ENCODE measurements around the gene RNF220. TPM values are rescaled to one million over a fixed set of nuclear protein-coding genes. Genes with fewer than 3 reads are reported as not detected.
A peak's percentile ranks its signal among the peaks of the same experiment; 100 is the strongest.
"Not testable (repeated sequence)": the region's sequence is repeated elsewhere in the genome, so short reads cannot be mapped to it uniquely, and the experiment has no call there.

The RNF220 gene
- total and polyA plus RNA-seq, 7 donors, result 49.5 to 122 (median 82.8) TPM

GRCh38 chr1:44499306-44499705, 94.3 kb downstream of the RNF220 start:
- Histone ChIP-seq H3K27ac (no peak overlapping the region), H3K4me1 (peaks cover 0 to 13% (median 3%) of the 10 kb centered on the region in 4 donors), H3K9me3 (no peaks in the 10 kb centered on the region), H3K27me3 (peaks cover 2 to 24% (median 4%) of the 10 kb centered on the region in 3 donors), H3K36me3 (no peaks in the 10 kb centered on the region), H3K4me3 (no peak overlapping the region)
- DNase-seq, result no peak
- 65 to 83% methylated on average over 3 of the region's 3 CpGs for WGBS, 2 donors
- intact Hi-C loops (cut with DNase I), result no loop called here
- TF ChIP-seq, protein P1, sequence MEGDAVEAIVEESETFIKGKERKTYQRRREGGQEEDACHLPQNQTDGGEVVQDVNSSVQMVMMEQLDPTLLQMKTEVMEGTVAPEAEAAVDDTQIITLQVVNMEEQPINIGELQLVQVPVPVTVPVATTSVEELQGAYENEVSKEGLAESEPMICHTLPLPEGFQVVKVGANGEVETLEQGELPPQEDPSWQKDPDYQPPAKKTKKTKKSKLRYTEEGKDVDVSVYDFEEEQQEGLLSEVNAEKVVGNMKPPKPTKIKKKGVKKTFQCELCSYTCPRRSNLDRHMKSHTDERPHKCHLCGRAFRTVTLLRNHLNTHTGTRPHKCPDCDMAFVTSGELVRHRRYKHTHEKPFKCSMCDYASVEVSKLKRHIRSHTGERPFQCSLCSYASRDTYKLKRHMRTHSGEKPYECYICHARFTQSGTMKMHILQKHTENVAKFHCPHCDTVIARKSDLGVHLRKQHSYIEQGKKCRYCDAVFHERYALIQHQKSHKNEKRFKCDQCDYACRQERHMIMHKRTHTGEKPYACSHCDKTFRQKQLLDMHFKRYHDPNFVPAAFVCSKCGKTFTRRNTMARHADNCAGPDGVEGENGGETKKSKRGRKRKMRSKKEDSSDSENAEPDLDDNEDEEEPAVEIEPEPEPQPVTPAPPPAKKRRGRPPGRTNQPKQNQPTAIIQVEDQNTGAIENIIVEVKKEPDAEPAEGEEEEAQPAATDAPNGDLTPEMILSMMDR (IDR thresholded peaks at IDR 0.05), result no peak
- no peak for TF ChIP-seq POLR2AphosphoS5 (IDR thresholded peaks at IDR 0.05)
- no peak for TF ChIP-seq POLR2A (IDR thresholded peaks at IDR 0.05)

- WGBS, 2 donors, result 48 to 67% methylated on average over 17 of the region's 17 CpGs
Observed at GRCh38 chr1:44500181-44501046, 95.4 kb downstream of the RNF220 start.

DNA sequence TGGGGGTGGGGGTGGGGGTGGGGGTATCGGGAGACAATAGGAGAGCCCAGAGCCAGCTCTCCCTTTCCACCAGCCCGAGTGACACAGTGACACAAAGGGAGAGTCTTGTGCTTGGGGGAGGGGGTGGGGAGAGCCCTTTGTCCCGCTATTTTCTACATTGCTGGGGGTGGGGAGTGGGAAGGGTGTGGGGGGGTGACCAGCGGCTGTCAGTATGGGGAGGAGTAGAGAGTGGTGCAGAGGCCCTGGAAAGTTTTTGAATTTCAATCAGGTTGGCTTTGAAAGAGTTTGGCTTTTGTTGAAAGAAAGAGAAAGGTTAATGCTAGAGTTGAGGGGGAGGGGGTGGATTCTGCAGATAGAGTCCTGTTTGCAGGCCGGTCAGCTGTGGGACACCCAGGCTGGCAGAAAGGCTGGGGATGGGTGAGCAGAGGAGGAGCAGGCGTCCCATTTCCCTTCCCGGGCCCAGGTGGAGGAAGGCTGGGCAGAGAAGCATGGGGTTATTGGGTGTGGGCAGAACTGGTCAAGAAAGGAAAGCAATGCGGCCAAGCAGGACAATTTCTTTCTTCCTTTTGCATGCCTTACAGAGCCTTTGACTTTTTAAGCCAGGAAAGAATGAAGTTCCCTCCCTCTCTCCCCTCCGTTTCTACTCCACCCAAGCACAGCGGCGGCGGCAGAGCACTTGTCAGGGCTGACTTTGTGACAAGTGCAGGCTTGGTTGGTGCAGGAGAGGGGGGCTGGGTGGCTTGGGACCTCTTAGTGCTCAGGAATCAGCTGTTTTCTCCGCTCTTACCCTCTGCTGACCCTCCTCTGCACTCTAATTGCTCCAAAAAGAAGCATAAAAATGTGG, 96.2 kb downstream of the RNF220 start:
- H3K9me3 ChIP-seq, result no peaks in the 10 kb centered on the region
- WGBS, 2 donors, result 56 to 71% methylated on average over 13 of the region's 13 CpGs
- intact Hi-C loops (cut with DNase I), result loop anchor here (10.0 kb wide), 1 partner anchor 116 kb away; no protein-coding TSS in a partner anchor
- DNase-seq, result no peak
- no peak overlapping the region for H3K4me3 ChIP-seq
- H3K27ac ChIP-seq, result no peak overlapping the region
- no peaks in the 10 kb centered on the region for H3K36me3 ChIP-seq
- peaks cover 0 to 13% (median 3%) of the 10 kb centered on the region in 4 donors for H3K4me1 ChIP-seq
- H3K27me3 ChIP-seq, result peaks cover 2 to 24% (median 4%) of the 10 kb centered on the region in 3 donors
- no peak for TF ChIP-seq EP300 (IDR thresholded peaks at IDR 0.05)
- TF ChIP-seq POLR2A (IDR thresholded peaks at IDR 0.05), result no peak
- TF ChIP-seq, protein P1 (IDR thresholded peaks at IDR 0.05), result no peak
- no peak for TF ChIP-seq POLR2AphosphoS5 (IDR thresholded peaks at IDR 0.05)

More at GRCh38 chr1:44500181-44501046, 95.4 kb downstream of the RNF220 start:
- no peaks in the 10 kb centered on the region for H3K36me3 ChIP-seq
- intact Hi-C loops (cut with DNase I), result loop anchor here (10.0 kb wide), 1 partner anchor 116 kb away; no protein-coding TSS in a partner anchor
- H3K9me3 ChIP-seq, result no peaks in the 10 kb centered on the region
- no peak for DNase-seq
- H3K4me1 ChIP-seq, result peaks cover 0 to 13% (median 3%) of the 10 kb centered on the region in 4 donors
- peaks cover 2 to 24% (median 4%) of the 10 kb centered on the region in 3 donors for H3K27me3 ChIP-seq
- no peak for TF ChIP-seq POLR2A (IDR thresholded peaks at IDR 0.05)
- TF ChIP-seq, protein P1 (IDR thresholded peaks at IDR 0.05), result peak in 1 of 4 experiments; percentile 11
- H3K4me3 ChIP-seq, result no peak overlapping the region
- no peak overlapping the region for H3K27ac ChIP-seq

GRCh38 chr1:44502823-44503222, 97.8 kb downstream of the RNF220 start:
- Histone ChIP-seq H3K4me1 (peaks cover 0 to 13% (median 3%) of the 10 kb centered on the region in 4 donors), H3K27me3 (peaks cover 2 to 30% (median 4%) of the 10 kb centered on the region in 3 donors)
- not testable (repeated sequence) for H3K36me3 ChIP-seq, H3K9me3 ChIP-seq, H3K27ac ChIP-seq, DNase-seq, H3K4me3 ChIP-seq
- 90 to 93% methylated on average over 6 of the region's 6 CpGs for WGBS, 2 donors
- intact Hi-C loops (cut with DNase I), result loop anchor here (10.0 kb wide), 1 partner anchor 118 kb away; no protein-coding TSS in a partner anchor

- WGBS, 2 donors, result 86 to 89% methylated on average over 6 of the region's 6 CpGs
- TF ChIP-seq EP300 (IDR thresholded peaks at IDR 0.05) (no peak), POLR2A (IDR thresholded peaks at IDR 0.05) (no peak), POLR2AphosphoS5 (IDR thresholded peaks at IDR 0.05) (no peak)
- TF ChIP-seq, protein P1 (IDR thresholded peaks at IDR 0.05), result no peak
- Histone ChIP-seq H3K4me1 (peaks cover 0 to 13% (median 3%) of the 10 kb centered on the region in 4 donors), H3K27ac (no peak overlapping the region), H3K27me3 (peaks cover 2 to 38% (median 4%) of the 10 kb centered on the region in 3 donors), H3K4me3 (no peak overlapping the region), H3K9me3 (no peaks in the 10 kb centered on the region), H3K36me3 (no peaks in the 10 kb centered on the region)
- no peak for DNase-seq
- intact Hi-C loops (cut with DNase I), result loop anchor here (10.0 kb wide), 1 partner anchor 119 kb away; no protein-coding TSS in a partner anchor
Observed at GRCh38 chr1:44503625-44504024, 98.6 kb downstream of the RNF220 start.
